LNCaP clone FGC (cell line): Measurements from ENCODE around the gene BPIFA3.

ENCODE experiments used
- DNase-seq: peaks from one replicate; pipeline ENCODE4 v3.0.0-alpha.2; 2011; ENCODE audit warnings: low read depth
- H3K4me3 ChIP-seq: 2 replicates; pipeline ENCODE4 v1.5.1; 2011; ENCODE audit warnings: mild to moderate bottlenecking, low read depth, low read length, control low read depth
- CTCF ChIP-seq: IDR thresholded peaks from 2 replicates; pipeline ENCODE4 v1.5.1; 2012; ENCODE audit warnings: mild to moderate bottlenecking; ENCODE audit not compliant: control insufficient read depth, insufficient read depth; ENCODE audit errors: extremely low read depth

The BPIFA3 gene

GRCh38 chr20:33273117-33273851 is 56.1 kb downstream of the BPIFA3 start:
- TF ChIP-seq CTCF: no peak
- H3K4me3 ChIP-seq: no peak overlapping the region
- DNase-seq: no peak

- H3K4me3 ChIP-seq: no peak overlapping the region
- DNase-seq: no peak
- no peak for TF ChIP-seq CTCF
These were observed 58.1 kb downstream of the BPIFA3 start for GRCh38 chr20:33275215-33275614.

GRCh38 chr20:33275871-33276270 is 58.7 kb downstream of the BPIFA3 start:
- no peak for TF ChIP-seq CTCF

GRCh38 chr20:33276303-33277113 is 59.4 kb downstream of the BPIFA3 start:
- TF ChIP-seq CTCF: no peak
- H3K4me3 ChIP-seq: no peak overlapping the region
- no peak for DNase-seq

More at GRCh38 chr20:33275871-33276270, 58.7 kb downstream of the BPIFA3 start:
- no peak for DNase-seq
- no peak overlapping the region for H3K4me3 ChIP-seq
